GM18951 (cell line): ENCODE measurements around the gene ECEL1.

Experiments used
- POLR2A ChIP-seq: IDR thresholded peaks from 4 replicates; pipeline ENCODE4 v1.6.1; 2011; ENCODE audit warnings: mild to moderate bottlenecking; ENCODE audit not compliant: insufficient read length, insufficient read depth; ENCODE audit errors: extremely low read depth
- in situ Hi-C: fragments of 300-500 bp; cut with MboI; formaldehyde crosslinking; loops from one replicate; pipeline ENCODE4 v1.12.0; 2022; ENCODE audit warnings: low sequenced_read_pairs, mixed read lengths, inconsistent platforms; ENCODE audit not compliant: unreplicated experiment

ECEL1 gene

GRCh38 chr2:232447638-232448303 is 39.9 kb downstream of the ECEL1 start:
- in situ Hi-C loops = loop anchor here (10.0 kb wide), 1 partner anchor 67 kb away; no protein-coding TSS in a partner anchor
- TF ChIP-seq POLR2A = no peak

DNA sequence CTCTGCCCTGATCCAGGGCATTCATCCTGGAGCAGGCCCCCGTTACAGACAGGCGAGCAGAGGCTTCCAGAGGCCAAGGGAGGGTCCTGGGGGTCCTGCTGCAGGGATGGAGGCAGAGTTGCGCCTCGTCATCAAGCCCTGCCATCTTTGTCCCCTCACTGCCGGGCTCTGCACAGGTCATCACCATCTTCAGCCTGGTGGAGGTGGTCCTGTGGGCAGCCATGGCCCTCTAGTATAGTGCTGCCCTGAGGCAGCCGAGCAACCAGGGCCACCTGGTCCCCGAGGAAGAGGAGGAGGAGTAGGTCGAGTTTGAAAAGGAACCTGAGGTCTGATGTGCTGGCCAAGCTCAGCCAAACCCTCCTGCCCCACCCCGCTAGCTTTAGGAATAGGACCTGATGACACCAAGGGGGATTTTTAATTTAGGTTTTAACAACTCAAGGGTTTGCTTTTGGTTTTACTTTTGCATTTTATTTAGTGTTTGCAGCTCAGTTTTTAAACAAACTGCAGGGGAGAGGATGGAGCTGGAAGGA is 40.5 kb downstream of the ECEL1 start:
- in situ Hi-C loops = loop anchor here (10.0 kb wide), 1 partner anchor 68 kb away; no protein-coding TSS in a partner anchor
- no peak for TF ChIP-seq POLR2A

DNA sequence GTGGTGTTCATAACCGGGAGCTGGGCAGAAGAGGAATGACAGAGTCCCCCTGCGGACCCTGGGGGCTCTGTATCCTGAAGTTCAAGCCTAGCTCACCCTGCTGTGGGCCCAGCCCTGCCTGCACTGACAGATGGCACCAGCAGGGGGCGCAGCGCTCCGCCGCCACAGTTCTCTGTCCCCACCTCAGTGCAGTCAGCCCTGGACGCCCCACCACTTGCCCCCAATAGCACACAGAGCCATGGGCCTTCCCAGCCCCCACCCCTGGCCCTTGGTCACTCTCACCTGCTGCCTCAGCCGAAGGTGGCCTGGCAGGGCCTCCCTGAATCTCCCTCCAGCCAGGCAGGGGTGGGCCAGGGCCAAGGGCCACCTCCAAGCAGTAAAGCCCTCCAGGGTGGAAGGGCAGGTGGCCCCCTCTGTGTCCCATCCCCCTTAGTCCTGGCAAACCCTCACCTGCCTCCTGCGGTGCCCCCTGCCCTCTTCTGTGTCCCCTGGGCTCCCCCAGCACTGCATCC is 41.3 kb downstream of the ECEL1 start:
- in situ Hi-C loops = loop anchor here (10.0 kb wide), 1 partner anchor 68 kb away; no protein-coding TSS in a partner anchor

- in situ Hi-C loops = loop anchor here (10.0 kb wide), 1 partner anchor 69 kb away; no protein-coding TSS in a partner anchor
Observed at GRCh38 chr2:232445149-232445885, 42.3 kb downstream of the ECEL1 start.

GRCh38 chr2:232444409-232445148 is 43.1 kb downstream of the ECEL1 start:
- TF ChIP-seq POLR2A = no peak
- in situ Hi-C loops = loop anchor here (10.0 kb wide), 1 partner anchor 70 kb away; no protein-coding TSS in a partner anchor

GRCh38 chr2:232443669-232444408 is 43.8 kb downstream of the ECEL1 start:
- in situ Hi-C loops = loop anchor here (10.0 kb wide), 1 partner anchor 71 kb away; no protein-coding TSS in a partner anchor

GRCh38 chr2:232443047-232443446 is 44.6 kb downstream of the ECEL1 start:
- in situ Hi-C loops = loop anchor here (10.0 kb wide), 1 partner anchor 72 kb away; no protein-coding TSS in a partner anchor

- in situ Hi-C loops = loop anchor here (10.0 kb wide), 1 partner anchor 72 kb away; no protein-coding TSS in a partner anchor
Observed at GRCh38 chr2:232442431-232442830, 45.2 kb downstream of the ECEL1 start.

DNA sequence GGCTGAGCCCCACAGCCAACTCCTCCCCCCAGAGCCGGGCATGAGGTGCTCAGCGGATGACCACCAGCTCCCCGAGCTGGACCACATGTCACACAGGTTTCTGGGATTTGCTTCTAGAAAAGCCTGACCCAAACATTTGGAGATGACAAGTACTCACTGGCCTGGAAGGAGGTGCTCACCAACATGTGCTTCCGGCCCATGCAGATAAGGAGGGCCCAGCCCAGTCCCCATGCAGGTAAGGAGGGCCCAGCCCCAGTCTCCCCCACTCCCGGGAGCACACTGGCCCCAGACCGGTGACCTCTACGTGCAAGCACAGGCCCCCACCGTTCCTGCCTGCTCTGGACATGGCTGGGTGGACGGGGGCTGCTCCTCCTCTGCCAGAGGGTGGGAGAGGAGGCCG is 45.7 kb downstream of the ECEL1 start:
- in situ Hi-C loops = loop anchor here (10.0 kb wide), 1 partner anchor 73 kb away; no protein-coding TSS in a partner anchor

- TF ChIP-seq POLR2A = no peak
- in situ Hi-C loops = loop anchor here (10.0 kb wide), 1 partner anchor 74 kb away; no protein-coding TSS in a partner anchor
Observed at GRCh38 chr2:232441147-232441651, 46.4 kb downstream of the ECEL1 start.

- in situ Hi-C loops = loop anchor here (10.0 kb wide), 1 partner anchor 74 kb away; no protein-coding TSS in a partner anchor
Observed at GRCh38 chr2:232440220-232441018, 47.2 kb downstream of the ECEL1 start.

- TF ChIP-seq POLR2A = no peak
- in situ Hi-C loops = loop anchor here (5.0 to 10.0 kb wide), 3 partner anchors 75 to 535 kb away; no protein-coding TSS in a partner anchor
Observed at GRCh38 chr2:232439758-232440135, 47.9 kb downstream of the ECEL1 start.
